Endothelial cell (in vitro differentiated cells): ENCODE measurements around the gene KCNJ11. TPM values are rescaled to one million over a fixed set of nuclear protein-coding genes. Genes with fewer than 3 reads are reported as not detected.

ENCODE experiments used
- DNase-seq: peaks from one replicate; pipeline ENCODE4 v3.0.0; 2021; ENCODE audit warnings: low spot score
- H3K27ac Mint-ChIP-seq: one replicate; pipeline ENCODE4 v1.8.0; 2021; ENCODE audit warnings: mixed read lengths, inconsistent platforms; ENCODE audit not compliant: unreplicated experiment
- H3K27me3 Mint-ChIP-seq: one replicate; pipeline ENCODE4 v1.8.0; 2021; ENCODE audit warnings: mild to moderate bottlenecking, moderate library complexity, mixed read lengths, inconsistent platforms; ENCODE audit not compliant: unreplicated experiment
- H3K36me3 Mint-ChIP-seq: one replicate; pipeline ENCODE4 v1.8.0; 2021; ENCODE audit warnings: mild to moderate bottlenecking, low read depth, mixed read lengths, inconsistent platforms; ENCODE audit not compliant: unreplicated experiment
- H3K4me1 Mint-ChIP-seq: one replicate; pipeline ENCODE4 v1.8.0; 2021; ENCODE audit warnings: mild to moderate bottlenecking, mixed read lengths, inconsistent platforms; ENCODE audit not compliant: unreplicated experiment
- H3K4me3 Mint-ChIP-seq: one replicate; pipeline ENCODE4 v1.8.0; 2021; ENCODE audit warnings: mild to moderate bottlenecking, mixed read lengths, inconsistent platforms; ENCODE audit not compliant: unreplicated experiment
- H3K9me3 Mint-ChIP-seq: one replicate; pipeline ENCODE4 v1.8.0; 2021; ENCODE audit warnings: mixed read lengths, inconsistent platforms; ENCODE audit not compliant: unreplicated experiment
- total RNA-seq: library from RNA; stranded (reverse); fragmentation: NEBNext Ultra II Directional; extraction: Animal tissue kit (Norgen Biotek cat#: 25700); gene quantifications from one replicate; pipeline ENCODE4 v1.2.1, GENCODE V29; 2021; ENCODE audit not compliant: unreplicated experiment
- TF ChIP-seq, protein P1 (sequence below): fragments of 200-600 bp; sonication (generic); IDR thresholded peaks from one replicate; pipeline ENCODE4 v1.5.0; 2021; ENCODE audit warnings: antibody characterized with exemption; ENCODE audit not compliant: unreplicated experiment

The KCNJ11 gene
- total RNA-seq, 1 donor from 2014 or later = 0.46 TPM

DNA sequence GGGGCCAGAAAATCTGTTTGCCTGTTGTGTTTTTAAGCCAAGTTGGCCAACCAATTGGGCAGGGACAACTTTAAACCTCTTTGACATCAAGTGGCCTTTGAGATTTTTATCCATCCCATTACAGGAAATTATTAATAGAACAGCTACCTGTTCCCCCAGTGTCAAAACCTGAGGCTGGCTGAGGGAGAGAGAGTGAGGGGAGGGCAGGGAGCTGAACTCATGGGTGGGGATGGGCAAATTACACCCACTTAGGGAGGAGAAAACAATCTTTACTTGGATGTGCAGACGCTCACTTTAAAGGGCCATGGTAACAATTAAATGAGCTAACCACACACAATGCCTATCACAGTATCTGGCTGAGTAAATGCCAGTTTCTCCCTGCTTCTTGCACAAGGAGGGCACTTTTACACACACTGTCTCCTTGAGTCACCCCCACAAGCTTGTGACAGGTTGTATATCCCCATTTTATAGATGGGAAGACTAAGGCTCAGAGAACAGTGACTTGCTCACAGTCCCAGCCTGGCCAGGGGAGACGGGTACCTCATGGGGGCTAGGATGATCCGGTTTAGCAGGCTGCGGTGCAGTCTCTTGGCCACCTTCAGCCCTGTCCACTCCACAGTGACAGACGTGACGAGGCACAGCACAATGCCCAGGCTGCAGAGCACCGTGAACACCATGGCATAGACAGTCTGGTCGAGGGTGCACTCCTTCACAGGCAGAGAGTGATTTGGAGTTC lies 17.8 kb upstream of the KCNJ11 start:
- Mint-ChIP-seq H3K27ac (no peak overlapping the region), H3K9me3 (no peaks in the 10 kb centered on the region), H3K4me1 (peaks cover 5% of the 10 kb centered on the region), H3K27me3 (no peaks in the 10 kb centered on the region), H3K36me3 (no peaks in the 10 kb centered on the region), H3K4me3 (no peak overlapping the region)
- TF ChIP-seq, protein P1, sequence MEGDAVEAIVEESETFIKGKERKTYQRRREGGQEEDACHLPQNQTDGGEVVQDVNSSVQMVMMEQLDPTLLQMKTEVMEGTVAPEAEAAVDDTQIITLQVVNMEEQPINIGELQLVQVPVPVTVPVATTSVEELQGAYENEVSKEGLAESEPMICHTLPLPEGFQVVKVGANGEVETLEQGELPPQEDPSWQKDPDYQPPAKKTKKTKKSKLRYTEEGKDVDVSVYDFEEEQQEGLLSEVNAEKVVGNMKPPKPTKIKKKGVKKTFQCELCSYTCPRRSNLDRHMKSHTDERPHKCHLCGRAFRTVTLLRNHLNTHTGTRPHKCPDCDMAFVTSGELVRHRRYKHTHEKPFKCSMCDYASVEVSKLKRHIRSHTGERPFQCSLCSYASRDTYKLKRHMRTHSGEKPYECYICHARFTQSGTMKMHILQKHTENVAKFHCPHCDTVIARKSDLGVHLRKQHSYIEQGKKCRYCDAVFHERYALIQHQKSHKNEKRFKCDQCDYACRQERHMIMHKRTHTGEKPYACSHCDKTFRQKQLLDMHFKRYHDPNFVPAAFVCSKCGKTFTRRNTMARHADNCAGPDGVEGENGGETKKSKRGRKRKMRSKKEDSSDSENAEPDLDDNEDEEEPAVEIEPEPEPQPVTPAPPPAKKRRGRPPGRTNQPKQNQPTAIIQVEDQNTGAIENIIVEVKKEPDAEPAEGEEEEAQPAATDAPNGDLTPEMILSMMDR = no peak
- no peak for DNase-seq

DNA sequence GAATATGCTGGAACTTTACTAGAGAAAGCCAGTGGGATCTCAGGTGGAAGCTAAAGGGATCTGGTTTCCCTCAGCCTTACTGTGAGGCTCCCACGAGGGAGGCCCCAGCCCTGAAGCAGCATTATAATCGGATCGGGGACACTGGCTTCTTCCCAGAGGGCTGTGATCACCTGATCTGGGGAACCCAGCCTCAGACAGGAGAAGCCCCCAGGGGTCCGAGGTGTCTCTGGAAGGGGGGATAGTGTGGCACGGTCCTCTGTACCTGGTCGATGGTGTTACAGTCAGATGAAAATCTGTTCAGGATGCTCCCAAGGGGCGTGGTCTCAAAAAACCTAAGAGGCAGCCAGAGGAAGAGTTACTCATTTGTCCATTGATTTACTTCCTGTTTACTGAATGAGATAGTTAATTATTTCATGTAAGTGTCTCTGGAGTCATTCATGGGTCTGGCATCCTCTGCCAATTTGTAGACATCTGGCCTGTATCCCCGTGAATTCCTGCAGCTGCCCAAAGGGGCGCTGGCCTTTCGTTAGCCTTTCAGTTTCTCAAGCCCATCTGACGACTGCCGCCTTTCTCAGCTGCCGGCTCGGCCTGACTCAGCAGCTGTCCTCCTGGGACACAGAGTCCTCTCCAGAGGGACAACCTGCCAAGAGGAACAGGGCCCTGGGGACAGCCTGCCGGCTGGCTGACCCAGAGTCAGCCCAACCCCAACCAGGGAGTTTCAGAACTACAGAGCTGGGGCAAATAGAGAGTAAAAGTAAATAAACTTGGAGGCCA lies 17.0 kb upstream of the KCNJ11 start:
- H3K9me3 Mint-ChIP-seq = no peaks in the 10 kb centered on the region
- H3K27ac Mint-ChIP-seq = no peak overlapping the region
- H3K4me1 Mint-ChIP-seq = no peaks in the 10 kb centered on the region
- no peaks in the 10 kb centered on the region for H3K36me3 Mint-ChIP-seq
- DNase-seq = no peak
- no peaks in the 10 kb centered on the region for H3K27me3 Mint-ChIP-seq
- no peak overlapping the region for H3K4me3 Mint-ChIP-seq
- TF ChIP-seq, protein P1 = no peak

DNA sequence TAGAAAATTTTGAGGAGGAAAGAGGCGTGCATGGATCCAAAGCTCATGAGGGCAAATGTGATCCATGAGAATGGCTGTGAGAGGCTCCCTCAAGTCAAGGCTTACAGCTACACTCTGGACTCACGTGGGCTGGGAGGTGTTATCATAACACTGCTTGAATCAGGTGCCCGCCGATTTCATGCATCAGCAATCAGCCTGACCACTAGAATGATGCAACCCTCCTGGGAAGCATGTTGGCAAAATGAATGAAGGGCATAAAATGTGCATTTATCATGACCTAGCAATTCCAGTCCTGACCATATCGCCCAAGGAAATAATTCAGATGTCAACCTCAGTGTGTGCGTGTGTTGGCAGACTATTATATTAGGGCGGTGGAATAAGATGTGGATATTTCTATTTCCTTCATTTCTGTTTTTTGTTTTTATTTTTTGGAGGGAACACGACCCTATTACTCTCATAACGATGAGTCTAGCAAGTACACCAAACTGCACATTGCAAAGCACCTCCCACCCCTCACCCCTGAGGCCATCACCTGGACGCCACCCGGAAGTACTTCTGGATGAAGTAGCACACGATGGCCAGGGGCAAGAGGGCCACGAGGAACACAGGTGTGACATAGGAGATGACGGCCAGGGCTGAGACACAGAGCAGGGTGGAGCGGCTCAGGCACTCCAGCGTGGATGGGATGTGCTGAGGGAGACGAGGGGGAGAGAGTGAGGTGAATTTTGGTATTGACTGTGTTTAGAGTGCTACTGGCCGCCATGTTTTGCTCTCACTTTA lies 15.7 kb upstream of the KCNJ11 start:
- Mint-ChIP-seq H3K4me1 (no peaks in the 10 kb centered on the region), H3K9me3 (no peaks in the 10 kb centered on the region), H3K36me3 (no peaks in the 10 kb centered on the region), H3K4me3 (no peak overlapping the region), H3K27ac (no peak overlapping the region), H3K27me3 (no peaks in the 10 kb centered on the region)
- no peak for DNase-seq
- TF ChIP-seq, protein P1 = no peak

DNA sequence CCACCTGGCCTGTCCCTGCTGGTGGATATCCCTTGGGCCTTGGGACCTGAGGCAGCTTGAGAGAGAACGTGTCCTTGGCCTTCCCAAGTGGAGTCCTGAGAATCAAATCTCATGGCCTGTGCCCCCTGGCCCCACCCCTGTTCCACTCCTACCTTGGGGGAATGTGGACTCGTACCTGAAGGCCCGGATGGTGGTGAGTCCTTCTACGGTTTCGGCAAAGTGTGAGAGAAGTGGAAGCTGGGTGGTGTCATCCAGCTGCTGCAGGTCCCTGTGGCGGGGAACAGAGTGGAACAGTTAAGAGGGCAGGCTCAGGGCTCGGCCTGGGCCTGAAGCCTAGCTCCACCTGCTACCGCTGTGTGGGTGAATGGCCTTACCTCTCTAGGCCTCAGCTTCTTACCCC lies 14.0 kb upstream of the KCNJ11 start:
- Mint-ChIP-seq H3K4me3 (no peak overlapping the region), H3K36me3 (no peaks in the 10 kb centered on the region), H3K9me3 (no peaks in the 10 kb centered on the region), H3K27ac (no peak overlapping the region), H3K27me3 (peaks cover 2% of the 10 kb centered on the region), H3K4me1 (no peaks in the 10 kb centered on the region)
- TF ChIP-seq, protein P1 = no peak
- DNase-seq = no peak
